HG03025 (cell line): Measurements from ENCODE around the gene FAM174C.

ENCODE experiments used
- ATAC-seq: cut with Tn5 transposase; IDR thresholded peaks from one replicate; pipeline ENCODE4 v1.9.1; 2021; ENCODE audit warnings: mild to moderate bottlenecking, moderate library complexity; ENCODE audit not compliant: unreplicated experiment, low FRiP score

FAM174C gene

GRCh38 chr19:1271528-1272422 is 3.6 kb upstream of the FAM174C start:
- ATAC-seq: no peak

- no peak for ATAC-seq
These were observed 2.7 kb upstream of the FAM174C start for GRCh38 chr19:1272423-1273262.

- ATAC-seq: no peak
These were observed 1.9 kb upstream of the FAM174C start for GRCh38 chr19:1273263-1274041.

- no peak for ATAC-seq
These were observed 1.1 kb upstream of the FAM174C start for GRCh38 chr19:1274081-1274851.

GRCh38 chr19:1274852-1275259 is 474 bp upstream of the FAM174C start:
- no peak for ATAC-seq

GRCh38 chr19:1275976-1276627 is 772 bp downstream of the FAM174C start:
- ATAC-seq: peak; percentile 2

- no peak for ATAC-seq
These were observed 1.3 kb downstream of the FAM174C start for GRCh38 chr19:1276628-1277022.

- no peak for ATAC-seq
These were observed 1.7 kb downstream of the FAM174C start for GRCh38 chr19:1277061-1277460.

- no peak for ATAC-seq
These were observed 2.7 kb downstream of the FAM174C start for GRCh38 chr19:1278074-1278473.

- ATAC-seq: no peak
These were observed 3.7 kb downstream of the FAM174C start for GRCh38 chr19:1278713-1279660.

- ATAC-seq: no peak
These were observed 4.5 kb downstream of the FAM174C start for GRCh38 chr19:1279782-1280341.

- ATAC-seq: no peak
These were observed 5.6 kb downstream of the FAM174C start for GRCh38 chr19:1280636-1281568.

GRCh38 chr19:1281569-1282287 is 6.4 kb downstream of the FAM174C start:
- ATAC-seq: no peak

GRCh38 chr19:1282588-1283206 is 7.4 kb downstream of the FAM174C start:
- ATAC-seq: no peak

- no peak for ATAC-seq
These were observed 8.0 kb downstream of the FAM174C start for GRCh38 chr19:1283207-1283916.
